Loucy (cell line): Measurements from ENCODE around the gene FAF1.

ENCODE experiments used
- H2AFZ ChIP-seq: fragments of 200-600 bp; sonication (generic); 2 replicates; pipeline ENCODE4 v1.6.0; 2016; ENCODE audit warnings: antibody characterized with exemption, mild to moderate bottlenecking, low read length, moderate library complexity
- H3F3A ChIP-seq: fragments of 200-600 bp; 2 replicates; pipeline ENCODE4 v1.6.0; 2016; ENCODE audit warnings: antibody characterized with exemption, low read depth, mild to moderate bottlenecking
- H3K27me3 ChIP-seq: fragments of 200-600 bp; sonication (generic); 2 replicates; pipeline ENCODE4 v1.6.1; 2014; ENCODE audit warnings: low read length, mild to moderate bottlenecking; ENCODE audit not compliant: insufficient read depth, poor library complexity, severe bottlenecking
- H3K36me3 ChIP-seq: fragments of 200-600 bp; sonication (generic); 2 replicates; pipeline ENCODE4 v1.6.1; 2016; ENCODE audit warnings: low read length; ENCODE audit not compliant: insufficient read depth
- H3K4me1 ChIP-seq: fragments of 200-600 bp; sonication (generic); 2 replicates; pipeline ENCODE4 v1.5.1; 2014; ENCODE audit warnings: low read length, mild to moderate bottlenecking; ENCODE audit not compliant: insufficient read depth, poor library complexity, severe bottlenecking
- H3K4me2 ChIP-seq: fragments of 200-600 bp; sonication (generic); 2 replicates; pipeline ENCODE4 v1.6.0; 2014; ENCODE audit warnings: antibody characterized with exemption, low read length, low read depth, mild to moderate bottlenecking; ENCODE audit not compliant: poor library complexity, severe bottlenecking
- H3K4me3 ChIP-seq: fragments of 200-600 bp; sonication (generic); 2 replicates; pipeline ENCODE4 v1.5.1; 2014; ENCODE audit warnings: low read length, mild to moderate bottlenecking, mixed read lengths; ENCODE audit not compliant: poor library complexity, severe bottlenecking
- H3K79me2 ChIP-seq: fragments of 200-600 bp; sonication (generic); 2 replicates; pipeline ENCODE4 v1.6.1; 2014; ENCODE audit warnings: low read length; ENCODE audit not compliant: insufficient read depth
- H3K9ac ChIP-seq: fragments of 200-600 bp; sonication (generic); 2 replicates; pipeline ENCODE4 v1.6.0; 2014; ENCODE audit warnings: mild to moderate bottlenecking, low read depth, low read length, moderate library complexity; ENCODE audit not compliant: poor library complexity, severe bottlenecking
- H3K9me2 ChIP-seq: fragments of 200-600 bp; sonication (generic); replicated peaks from 2 replicates; pipeline ENCODE4 v1.6.1; 2016; ENCODE audit warnings: low read depth, low read length, mixed read lengths
- H3K9me3 ChIP-seq: fragments of 200-600 bp; sonication (generic); 2 replicates; pipeline ENCODE4 v1.6.1; 2014; ENCODE audit warnings: mild to moderate bottlenecking, antibody characterized with exemption, low read length, low read depth; ENCODE audit not compliant: insufficient read depth
- H4K20me1 ChIP-seq: fragments of 200-600 bp; sonication (generic); 2 replicates; pipeline ENCODE4 v1.6.0; 2014; ENCODE audit warnings: antibody characterized with exemption, low read length, mild to moderate bottlenecking; ENCODE audit not compliant: insufficient read depth, poor library complexity, severe bottlenecking
- EZH2phosphoT487 ChIP-seq: fragments of 200-600 bp; IDR thresholded peaks from 2 replicates; pipeline ENCODE4 v1.6.1; 2018; ENCODE audit warnings: antibody characterized with exemption, mild to moderate bottlenecking, moderate library complexity, borderline replicate concordance
- TF ChIP-seq, protein P1 (sequence below): fragments of 200-600 bp; sonication (generic); conservative IDR thresholded peaks from 2 replicates; pipeline ENCODE4 v1.5.1; 2014; ENCODE audit warnings: mild to moderate bottlenecking, antibody characterized with exemption, low read length

The FAF1 gene

DNA sequence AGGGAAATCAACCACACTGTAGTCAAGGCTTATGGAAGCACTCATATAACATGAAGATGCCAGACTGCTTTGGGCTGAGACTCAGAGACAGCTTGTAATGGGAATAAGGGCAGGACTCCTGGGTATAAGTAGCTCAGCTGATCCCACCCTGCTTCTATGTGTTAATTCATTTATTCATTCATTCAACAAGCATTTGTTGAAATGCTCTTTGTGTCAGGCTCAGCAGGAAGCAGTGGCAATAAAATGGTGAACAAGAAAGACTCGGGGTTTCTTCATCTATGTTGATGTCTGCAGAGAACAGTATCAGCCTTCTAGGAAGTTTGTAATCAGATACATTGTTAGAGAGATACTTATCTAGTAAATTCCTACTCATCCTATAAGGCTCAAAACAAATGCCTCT is 391.3 kb downstream of the FAF1 start:
- no peak overlapping the region for H3K4me2 ChIP-seq
- TF ChIP-seq, protein P1, sequence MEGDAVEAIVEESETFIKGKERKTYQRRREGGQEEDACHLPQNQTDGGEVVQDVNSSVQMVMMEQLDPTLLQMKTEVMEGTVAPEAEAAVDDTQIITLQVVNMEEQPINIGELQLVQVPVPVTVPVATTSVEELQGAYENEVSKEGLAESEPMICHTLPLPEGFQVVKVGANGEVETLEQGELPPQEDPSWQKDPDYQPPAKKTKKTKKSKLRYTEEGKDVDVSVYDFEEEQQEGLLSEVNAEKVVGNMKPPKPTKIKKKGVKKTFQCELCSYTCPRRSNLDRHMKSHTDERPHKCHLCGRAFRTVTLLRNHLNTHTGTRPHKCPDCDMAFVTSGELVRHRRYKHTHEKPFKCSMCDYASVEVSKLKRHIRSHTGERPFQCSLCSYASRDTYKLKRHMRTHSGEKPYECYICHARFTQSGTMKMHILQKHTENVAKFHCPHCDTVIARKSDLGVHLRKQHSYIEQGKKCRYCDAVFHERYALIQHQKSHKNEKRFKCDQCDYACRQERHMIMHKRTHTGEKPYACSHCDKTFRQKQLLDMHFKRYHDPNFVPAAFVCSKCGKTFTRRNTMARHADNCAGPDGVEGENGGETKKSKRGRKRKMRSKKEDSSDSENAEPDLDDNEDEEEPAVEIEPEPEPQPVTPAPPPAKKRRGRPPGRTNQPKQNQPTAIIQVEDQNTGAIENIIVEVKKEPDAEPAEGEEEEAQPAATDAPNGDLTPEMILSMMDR: no peak
- TF ChIP-seq EZH2phosphoT487: no peak
- H2AFZ ChIP-seq: no peak overlapping the region
- H4K20me1 ChIP-seq: no peaks in the 10 kb centered on the region
- no peaks in the 10 kb centered on the region for H3F3A ChIP-seq
- peaks cover 4% of the 10 kb centered on the region for H3K4me1 ChIP-seq
- no peaks in the 10 kb centered on the region for H3K9me2 ChIP-seq
- no peaks in the 10 kb centered on the region for H3K9me3 ChIP-seq
- H3K27me3 ChIP-seq: no peaks in the 10 kb centered on the region
- peaks cover 36% of the 10 kb centered on the region for H3K36me3 ChIP-seq
- no peaks in the 10 kb centered on the region for H3K79me2 ChIP-seq
- no peak overlapping the region for H3K9ac ChIP-seq
- no peak overlapping the region for H3K4me3 ChIP-seq

DNA sequence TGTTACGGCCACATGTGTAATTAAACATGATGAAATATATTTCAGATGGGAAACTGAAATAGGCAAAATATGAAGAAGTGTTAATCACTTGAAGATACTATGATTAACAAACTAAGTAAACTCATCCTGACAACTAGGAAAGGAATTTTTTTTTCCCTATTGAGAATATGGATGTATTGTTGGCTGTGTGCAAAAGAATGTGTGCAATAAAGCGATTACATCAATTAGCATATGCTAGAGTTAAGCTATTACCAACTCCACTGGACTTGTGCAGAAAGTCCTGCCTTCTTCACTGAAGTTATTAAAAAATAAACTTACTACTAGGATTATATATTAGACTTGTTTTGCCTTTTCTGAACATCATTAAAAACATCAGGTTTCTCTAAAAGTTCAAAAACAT is 393.7 kb downstream of the FAF1 start:
- Histone ChIP-seq H3K4me3 (no peak overlapping the region), H3K9me3 (no peaks in the 10 kb centered on the region), H3K36me3 (peaks cover 45% of the 10 kb centered on the region), H3F3A (no peaks in the 10 kb centered on the region), H3K4me1 (peaks cover 4% of the 10 kb centered on the region), H3K27me3 (no peaks in the 10 kb centered on the region), H3K9me2 (no peaks in the 10 kb centered on the region), H2AFZ (no peak overlapping the region), H4K20me1 (no peaks in the 10 kb centered on the region), H3K4me2 (no peak overlapping the region), H3K9ac (no peak overlapping the region), H3K79me2 (no peaks in the 10 kb centered on the region)
- TF ChIP-seq, protein P1: no peak
- no peak for TF ChIP-seq EZH2phosphoT487

GRCh38 chr1:50564417-50564816 is 395.6 kb downstream of the FAF1 start:
- H3K9me2 ChIP-seq: no peaks in the 10 kb centered on the region
- H3K36me3 ChIP-seq: peaks cover 57% of the 10 kb centered on the region
- peaks cover 4% of the 10 kb centered on the region for H3K4me1 ChIP-seq
- H3K9ac ChIP-seq: no peak overlapping the region
- TF ChIP-seq, protein P1: no peak
- no peak for TF ChIP-seq EZH2phosphoT487
- H2AFZ ChIP-seq: no peak overlapping the region
- no peak overlapping the region for H3K4me3 ChIP-seq
- H3K9me3 ChIP-seq: no peaks in the 10 kb centered on the region
- no peaks in the 10 kb centered on the region for H3K79me2 ChIP-seq
- no peaks in the 10 kb centered on the region for H3K27me3 ChIP-seq
- no peaks in the 10 kb centered on the region for H4K20me1 ChIP-seq
- no peak overlapping the region for H3K4me2 ChIP-seq
- H3F3A ChIP-seq: no peaks in the 10 kb centered on the region
